A549 (cell line): ENCODE data around the gene GMNN. TPM values are rescaled to one million over a fixed set of nuclear protein-coding genes. Genes with fewer than 3 reads are reported as not detected.

ENCODE experiments used
- ATAC-seq, 2 experiments: fragments of 200-7000 bp in 1 of 2; fragments of >200 bp in 1 of 2; cut with Nextera tagmentation in 1 of 2; cut with Tn5 transposase in 1 of 2; 3 replicates each; pipeline versions ENCODE4 v1.8.0 to v1.9.1; 2018 to 2020; ENCODE audit warnings: mild to moderate bottlenecking in 1 of 2, moderate library complexity in 1 of 2
- CTCF ChIA-PET: fragments of 300-600 bp; sonication (Branson Sonifier 250); formaldehyde crosslinking; extraction: SDS; loops from one replicate; lab custom pipeline; 2021; ENCODE audit warnings: antibody characterized with exemption, inconsistent platforms; lab: Yijun Ruan, JAX
- POLR2A ChIA-PET: fragments of 350-600 bp; formaldehyde crosslinking; extraction: SDS; loops from one replicate; lab custom pipeline; 2021; ENCODE audit warnings: antibody characterized with exemption, inconsistent platforms; lab: Yijun Ruan, JAX
- DNase-seq, 2 experiments: peaks; one replicate each; pipeline versions ENCODE4 v3.0.0 to v3.0.0-alpha.2; 2011 to 2016; ENCODE audit warnings: low read depth in 1 of 2, low spot score in 1 of 2
- FAIRE-seq: peaks from 2 replicates; lab custom pipeline; 2011; peaks lifted over from hg19 to GRCh38; lab: Jason Lieb, UNC
- H3K27ac ChIP-seq, 2 experiments: fragments of >200 bp; sonication (Bioruptor Twin); formaldehyde crosslinking; 3 replicates each; pipeline ENCODE4 v1.5.1; 2016 to 2017
- H3K4me1 ChIP-seq: fragments of >200 bp; sonication (Bioruptor Twin); formaldehyde crosslinking; 3 replicates; pipeline ENCODE4 v1.6.1; 2016
- H3K4me2 ChIP-seq: fragments of >200 bp; sonication (Bioruptor Twin); formaldehyde crosslinking; 3 replicates; pipeline ENCODE4 v1.6.1; 2016
- H3K4me3 ChIP-seq: fragments of >200 bp; sonication (Bioruptor Twin); formaldehyde crosslinking; 3 replicates; pipeline ENCODE4 v1.5.1; 2016
- H3K9me3 ChIP-seq: fragments of >200 bp; sonication (Bioruptor Twin); formaldehyde crosslinking; 3 replicates; pipeline ENCODE4 v1.6.1; 2016
- CHD4 ChIP-seq: fragments of 200-600 bp; sonication (generic); IDR thresholded peaks from 2 replicates; pipeline ENCODE4 v1.6.1; 2016; ENCODE audit warnings: antibody characterized with exemption, mild to moderate bottlenecking, borderline replicate concordance
- EP300 ChIP-seq, 2 experiments: fragments of >200 bp; sonication (Bioruptor Twin); formaldehyde crosslinking; IDR thresholded peaks; 2 replicates in 1 of 2; 3 replicates in 1 of 2; pipeline ENCODE4 v1.6.1; 2016 to 2017
- ESRRA ChIP-seq: fragments of 150-350 bp; IDR thresholded peaks from 2 replicates; pipeline ENCODE4 v1.6.1; 2014; ENCODE audit warnings: mild to moderate bottlenecking, low read length, borderline replicate concordance
- FOSL2 ChIP-seq, 2 experiments: fragments of 450-650 bp in 1 of 2; fragments of >200 bp in 1 of 2; sonication (Bioruptor Twin) in 1 of 2; formaldehyde crosslinking; IDR thresholded peaks; 2 replicates each; pipeline versions ENCODE4 v1.5.0 to v1.6.1; 2016 to 2020; ENCODE audit warnings: mild to moderate bottlenecking in 1 of 2, moderate library complexity in 1 of 2
- GATA3 ChIP-seq: IDR thresholded peaks from 2 replicates; pipeline ENCODE4 v1.6.1; 2012; ENCODE audit warnings: borderline replicate concordance
- HOXB13 ChIP-seq: fragments of 250-450 bp; sonication (Bioruptor Pico); IDR thresholded peaks from 2 replicates; pipeline ENCODE4 v1.5.0; 2020; ENCODE audit warnings: low read depth, mild to moderate bottlenecking, moderate library complexity
- KDM1A ChIP-seq: fragments of 200-600 bp; sonication (generic); IDR thresholded peaks from 2 replicates; pipeline ENCODE4 v1.6.1; 2016; ENCODE audit warnings: low read depth, mild to moderate bottlenecking
- NFE2L2 ChIP-seq: fragments of 150-350 bp; conservative IDR thresholded peaks from 2 replicates; pipeline ENCODE4 v1.6.1; 2014; ENCODE audit warnings: low read length
- PHF8 ChIP-seq: fragments of 200-600 bp; sonication (generic); IDR thresholded peaks from 2 replicates; pipeline ENCODE4 v1.6.1; 2016; ENCODE audit warnings: low read depth, mild to moderate bottlenecking, antibody characterized with exemption, moderate library complexity, borderline replicate concordance
- RFX5 ChIP-seq: fragments of 450-650 bp; IDR thresholded peaks from 2 replicates; pipeline ENCODE4 v1.7.1; 2014; ENCODE audit warnings: antibody characterized with exemption, mild to moderate bottlenecking, moderate library complexity
- RNF2 ChIP-seq: fragments of 200-600 bp; sonication (generic); IDR thresholded peaks from 2 replicates; pipeline ENCODE4 v1.6.1; 2016; ENCODE audit warnings: low read depth, mild to moderate bottlenecking, antibody characterized with exemption, moderate library complexity, borderline replicate concordance
- TFCP2L1 ChIP-seq: fragments of 250-450 bp; sonication (Bioruptor Pico); IDR thresholded peaks from 2 replicates; pipeline ENCODE4 v1.5.0; 2021; ENCODE audit warnings: mild to moderate bottlenecking
- TP53 ChIP-seq: fragments of 250-450 bp; sonication (Bioruptor Pico); IDR thresholded peaks from 2 replicates; pipeline ENCODE4 v1.5.0; 2021; ENCODE audit warnings: mild to moderate bottlenecking, moderate library complexity
- WGBS: methylation state at CpG from one replicate; pipeline ENCODE4 v1.1.6; 2017; ENCODE audit errors: missing lambda C conversion rate; 5-methylcytosine and 5-hydroxymethylcytosine counted together
- polyA plus RNA-seq, 4 experiments: library from polyadenylated mRNA; depleted of rRNA in 3 of 4; stranded (reverse); fragments of >200 nt; fragmentation: RNase III in 1 of 4; extraction: RNeasy Plus Mini Kit Qiagen cat#74134 plus additional on column Dnase treatment in 1 of 4; gene quantifications; 2 replicates in 3 of 4; 3 replicates in 1 of 4; pipeline ENCODE4 v1.2.3, GENCODE V29; 2011 to 2017
- TF ChIP-seq, protein P1 (sequence below): fragments of >200 bp; sonication (Bioruptor Twin); formaldehyde crosslinking; IDR thresholded peaks from 2 replicates; pipeline ENCODE4 v1.6.1; 2016
- TF ChIP-seq, protein P2 (sequence below): fragments of >200 bp; sonication (Bioruptor Twin); formaldehyde crosslinking; IDR thresholded peaks from 3 replicates; pipeline ENCODE4 v1.5.1; 2016
- TF ChIP-seq, protein P3 (sequence below): fragments of 450-650 bp; IDR thresholded peaks from 2 replicates; pipeline ENCODE4 v1.6.1; 2014; ENCODE audit warnings: antibody characterized with exemption
- TF ChIP-seq, protein P4 (sequence below): fragments of >200 bp; sonication (Bioruptor Twin); formaldehyde crosslinking; IDR thresholded peaks from 3 replicates; pipeline ENCODE4 v1.6.1; 2016
- TF ChIP-seq, protein P5 (sequence below): IDR thresholded peaks from 2 replicates; pipeline ENCODE4 v1.6.1; 2012

The GMNN gene
- polyA plus RNA-seq, 2 of the 4 experiments (the other 2 are of a cell fraction): 59.2 to 59.4 TPM

DNA sequence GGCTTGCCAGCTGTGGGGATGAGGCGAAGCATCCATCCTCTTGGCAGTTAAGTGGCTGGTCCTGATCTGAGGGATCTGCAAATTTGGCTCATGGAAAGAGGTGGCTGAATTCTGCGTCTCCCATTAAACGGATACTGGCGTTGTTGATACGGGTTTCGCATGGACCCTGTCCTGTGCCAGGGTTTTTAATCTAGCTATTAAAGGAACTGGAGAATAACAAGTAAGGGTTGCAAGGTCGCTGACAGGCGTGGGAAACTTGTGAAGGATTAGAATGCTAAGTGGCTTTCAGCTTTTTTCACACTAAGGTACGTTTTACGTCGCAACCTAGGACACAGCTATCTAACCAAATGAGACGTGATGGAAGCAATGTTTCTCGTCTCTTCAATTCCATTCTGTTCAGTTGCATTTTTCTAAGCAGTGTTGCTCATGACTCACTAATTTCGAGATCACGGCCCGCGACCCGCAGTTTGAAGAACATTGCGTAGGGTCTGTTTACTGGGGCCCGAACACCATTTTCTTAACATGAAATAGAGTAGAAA, 852 bp downstream of the GMNN start:
- TF ChIP-seq, protein P1, sequence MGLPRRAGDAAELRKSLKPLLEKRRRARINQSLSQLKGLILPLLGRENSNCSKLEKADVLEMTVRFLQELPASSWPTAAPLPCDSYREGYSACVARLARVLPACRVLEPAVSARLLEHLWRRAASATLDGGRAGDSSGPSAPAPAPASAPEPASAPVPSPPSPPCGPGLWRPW: no peak
- TF ChIP-seq TFCP2L1: no peak
- no peak for TF ChIP-seq FOSL2 (IDR thresholded peaks at IDR 0.05)
- 0 out of 2 replicates have a peak, but pooled peaks have one; percentile 24 for TF ChIP-seq FOSL2 (CRISPR knock-in tag; IDR thresholded peaks at IDR 0.05)
- TF ChIP-seq ESRRA: no peak
- TF ChIP-seq, protein P2, sequence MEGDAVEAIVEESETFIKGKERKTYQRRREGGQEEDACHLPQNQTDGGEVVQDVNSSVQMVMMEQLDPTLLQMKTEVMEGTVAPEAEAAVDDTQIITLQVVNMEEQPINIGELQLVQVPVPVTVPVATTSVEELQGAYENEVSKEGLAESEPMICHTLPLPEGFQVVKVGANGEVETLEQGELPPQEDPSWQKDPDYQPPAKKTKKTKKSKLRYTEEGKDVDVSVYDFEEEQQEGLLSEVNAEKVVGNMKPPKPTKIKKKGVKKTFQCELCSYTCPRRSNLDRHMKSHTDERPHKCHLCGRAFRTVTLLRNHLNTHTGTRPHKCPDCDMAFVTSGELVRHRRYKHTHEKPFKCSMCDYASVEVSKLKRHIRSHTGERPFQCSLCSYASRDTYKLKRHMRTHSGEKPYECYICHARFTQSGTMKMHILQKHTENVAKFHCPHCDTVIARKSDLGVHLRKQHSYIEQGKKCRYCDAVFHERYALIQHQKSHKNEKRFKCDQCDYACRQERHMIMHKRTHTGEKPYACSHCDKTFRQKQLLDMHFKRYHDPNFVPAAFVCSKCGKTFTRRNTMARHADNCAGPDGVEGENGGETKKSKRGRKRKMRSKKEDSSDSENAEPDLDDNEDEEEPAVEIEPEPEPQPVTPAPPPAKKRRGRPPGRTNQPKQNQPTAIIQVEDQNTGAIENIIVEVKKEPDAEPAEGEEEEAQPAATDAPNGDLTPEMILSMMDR: no peak
- TF ChIP-seq, protein P3, sequence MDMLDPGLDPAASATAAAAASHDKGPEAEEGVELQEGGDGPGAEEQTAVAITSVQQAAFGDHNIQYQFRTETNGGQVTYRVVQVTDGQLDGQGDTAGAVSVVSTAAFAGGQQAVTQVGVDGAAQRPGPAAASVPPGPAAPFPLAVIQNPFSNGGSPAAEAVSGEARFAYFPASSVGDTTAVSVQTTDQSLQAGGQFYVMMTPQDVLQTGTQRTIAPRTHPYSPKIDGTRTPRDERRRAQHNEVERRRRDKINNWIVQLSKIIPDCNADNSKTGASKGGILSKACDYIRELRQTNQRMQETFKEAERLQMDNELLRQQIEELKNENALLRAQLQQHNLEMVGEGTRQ: no peak
- Histone ChIP-seq H3K4me2 (peak overlapping the region; percentile 93), H3K27ac (peak overlapping the region; percentile 93 to 99), H3K4me3 (peak overlapping the region; percentile 94), H3K9me3 (no peaks in the 10 kb centered on the region), H3K4me1 (peaks cover 36% of the 10 kb centered on the region; the same call in 2 of the 3 replicates)
- POLR2A ChIA-PET: interaction anchor here (1.1 kb wide), 1 partner anchor 10 kb away, joined by 3 read pairs; no protein-coding TSS in a partner anchor
- no peak for FAIRE-seq
- no peak for DNase-seq
- 1% methylated on average over 18 of the region's 20 CpGs for WGBS
- CTCF ChIA-PET: interaction anchor here (1.3 kb wide), 1 partner anchor 295 kb away, joined by 3 read pairs; no protein-coding TSS in a partner anchor
- ATAC-seq: peak; percentile 45 to 57; a peak in 5 of 6 replicates

DNA sequence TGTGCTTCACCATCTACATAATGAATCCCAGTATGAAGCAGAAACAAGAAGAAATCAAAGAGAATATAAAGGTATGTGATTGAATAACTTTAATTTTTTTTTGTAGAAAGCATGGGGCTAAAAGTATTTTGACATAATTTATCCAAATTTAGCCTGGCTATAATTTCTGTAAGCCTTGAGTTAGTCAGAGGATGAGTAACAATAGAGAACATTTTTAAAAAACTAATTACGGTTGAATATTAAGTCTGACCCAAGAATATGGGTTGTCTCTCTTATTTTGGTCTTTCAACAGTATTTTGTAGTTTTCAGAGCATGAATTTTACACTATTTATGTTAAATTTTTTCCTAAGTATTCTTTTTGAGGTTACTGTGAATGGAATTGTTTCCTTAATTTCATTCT, 2.5 kb downstream of the GMNN start:
- Histone ChIP-seq H3K27ac (no peak overlapping the region), H3K9me3 (no peaks in the 10 kb centered on the region), H3K4me3 (peak overlapping the region; percentile 94; the same call in 1 of the 3 replicates), H3K4me1 (peaks cover 36% of the 10 kb centered on the region; the same call in 2 of the 3 replicates), H3K4me2 (peak overlapping the region; percentile 93)
- POLR2A ChIA-PET: no interaction called here
- no peak for FAIRE-seq
- ATAC-seq: no peak
- TF ChIP-seq HOXB13: no peak
- TF ChIP-seq RFX5: no peak
- TF ChIP-seq PHF8: no peak
- TF ChIP-seq, protein P4, sequence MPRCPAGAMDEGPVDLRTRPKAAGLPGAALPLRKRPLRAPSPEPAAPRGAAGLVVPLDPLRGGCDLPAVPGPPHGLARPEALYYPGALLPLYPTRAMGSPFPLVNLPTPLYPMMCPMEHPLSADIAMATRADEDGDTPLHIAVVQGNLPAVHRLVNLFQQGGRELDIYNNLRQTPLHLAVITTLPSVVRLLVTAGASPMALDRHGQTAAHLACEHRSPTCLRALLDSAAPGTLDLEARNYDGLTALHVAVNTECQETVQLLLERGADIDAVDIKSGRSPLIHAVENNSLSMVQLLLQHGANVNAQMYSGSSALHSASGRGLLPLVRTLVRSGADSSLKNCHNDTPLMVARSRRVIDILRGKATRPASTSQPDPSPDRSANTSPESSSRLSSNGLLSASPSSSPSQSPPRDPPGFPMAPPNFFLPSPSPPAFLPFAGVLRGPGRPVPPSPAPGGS: no peak
- no peak for TF ChIP-seq EP300 (IDR thresholded peaks at IDR 0.05)
- no peak for TF ChIP-seq CHD4
- no peak for TF ChIP-seq NFE2L2
- DNase-seq: no peak
- 57% methylated on average over 1 of the region's 1 CpG for WGBS
- CTCF ChIA-PET: interaction anchor here (1.0 kb wide), 1 partner anchor 293 kb away, joined by 3 read pairs; no protein-coding TSS in a partner anchor

DNA sequence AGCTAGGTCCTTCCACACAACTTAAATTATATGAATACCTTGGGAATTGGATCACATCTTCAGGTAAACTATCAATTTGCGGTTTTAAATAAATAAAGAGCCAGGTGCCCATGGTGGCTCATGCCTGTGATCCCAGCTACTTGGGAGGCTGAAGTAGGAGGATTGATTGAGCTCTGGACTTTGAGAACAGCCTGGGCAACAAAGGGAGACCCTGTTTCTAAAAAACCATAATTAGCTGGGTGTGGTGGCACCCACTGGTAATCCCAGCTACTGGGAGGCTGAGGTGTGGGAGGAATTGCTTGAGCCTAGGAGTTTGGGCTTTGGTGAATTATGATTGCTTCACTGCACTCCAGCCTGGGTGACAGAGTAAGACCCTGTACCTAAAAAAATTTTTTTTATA, 3.4 kb downstream of the GMNN start:
- 88% methylated on average over 1 of the region's 1 CpG for WGBS
- ATAC-seq: no peak
- peaks cover 36% of the 10 kb centered on the region; the same call in 2 of the 3 replicates for H3K4me1 ChIP-seq
- TF ChIP-seq KDM1A (no peak), RNF2 (no peak), GATA3 (no peak), EP300 (IDR thresholded peaks at IDR 0.05) (no peak), FOSL2 (IDR thresholded peaks at IDR 0.05) (no peak), FOSL2 (CRISPR knock-in tag; IDR thresholded peaks at IDR 0.05) (no peak), PHF8 (no peak), TP53 (no peak), TFCP2L1 (no peak)
- TF ChIP-seq, protein P1: no peak
- TF ChIP-seq, protein P5, sequence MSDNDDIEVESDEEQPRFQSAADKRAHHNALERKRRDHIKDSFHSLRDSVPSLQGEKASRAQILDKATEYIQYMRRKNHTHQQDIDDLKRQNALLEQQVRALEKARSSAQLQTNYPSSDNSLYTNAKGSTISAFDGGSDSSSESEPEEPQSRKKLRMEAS: no peak
- CTCF ChIA-PET: interaction anchor here (1.0 kb wide), 1 partner anchor 292 kb away, joined by 3 read pairs; no protein-coding TSS in a partner anchor
- peak overlapping the region; percentile 93 for H3K4me2 ChIP-seq
- POLR2A ChIA-PET: no interaction called here
- DNase-seq: no peak
- no peak overlapping the region for H3K27ac ChIP-seq
- no peaks in the 10 kb centered on the region for H3K9me3 ChIP-seq
- no peak overlapping the region for H3K4me3 ChIP-seq
- no peak for FAIRE-seq
